ENCODE results near the gene SSR3.
"Not testable (repeated sequence)": the region's sequence is repeated elsewhere in the genome, so short reads cannot be mapped to it uniquely, and the experiment has no call there.

Gene SSR3

GRCh38 chr3:156576051-156576450 is 21.1 kb upstream of the SSR3 start:
- no peak overlapping the region for H3K4me3 ChIP-seq (ENCODE audit: low read depth, low read length)
- TF ChIP-seq CTCF (IDR thresholded peaks at IDR 0.05; ENCODE audit: low read depth, low read length): no peak

GRCh38 chr3:156575641-156576040 is 20.7 kb upstream of the SSR3 start:
- TF ChIP-seq CTCF (IDR thresholded peaks at IDR 0.05; ENCODE audit: low read depth, low read length): no peak
- no peak overlapping the region for H3K4me3 ChIP-seq (ENCODE audit: low read depth, low read length)

- not testable (repeated sequence) for H3K4me3 ChIP-seq (ENCODE audit: low read depth, low read length)
These were observed 15.0 kb upstream of the SSR3 start for GRCh38 chr3:156569881-156570280.

GRCh38 chr3:156569016-156569415 is 14.1 kb upstream of the SSR3 start:
- H3K4me3 ChIP-seq (ENCODE audit: low read depth, low read length): not testable (repeated sequence)

GRCh38 chr3:156563900-156564682 is 9.2 kb upstream of the SSR3 start:
- no peak for TF ChIP-seq CTCF (IDR thresholded peaks at IDR 0.05; ENCODE audit: low read depth, low read length)
- H3K4me3 ChIP-seq (ENCODE audit: low read depth, low read length): no peak overlapping the region

- H3K4me3 ChIP-seq (ENCODE audit: low read depth, low read length): not testable (repeated sequence)
These were observed 7.6 kb upstream of the SSR3 start for GRCh38 chr3:156562486-156562885.

- H3K4me3 ChIP-seq (ENCODE audit: low read depth, low read length): no peak overlapping the region
- no peak for TF ChIP-seq CTCF (IDR thresholded peaks at IDR 0.05; ENCODE audit: low read depth, low read length)
These were observed 6.6 kb upstream of the SSR3 start for GRCh38 chr3:156561533-156561932.

GRCh38 chr3:156559321-156559720 is 4.4 kb upstream of the SSR3 start:
- no peak overlapping the region for H3K4me3 ChIP-seq (ENCODE audit: low read depth, low read length)
- no peak for TF ChIP-seq CTCF (IDR thresholded peaks at IDR 0.05; ENCODE audit: low read depth, low read length)

- no peak for TF ChIP-seq CTCF (IDR thresholded peaks at IDR 0.05; ENCODE audit: low read depth, low read length)
These were observed 3.5 kb upstream of the SSR3 start for GRCh38 chr3:156558389-156558788.

More at GRCh38 chr3:156558389-156558788, 3.5 kb upstream of the SSR3 start:
- H3K4me3 ChIP-seq (ENCODE audit: low read depth, low read length): no peak overlapping the region

All from WI38 (cell line).